GM18868 (cell line): ENCODE results near the gene TMEM250.

Experiments
- ATAC-seq: cut with Tn5 transposase; IDR thresholded peaks from one replicate; pipeline ENCODE4 v1.9.1; 2021; ENCODE audit warnings: mild to moderate bottlenecking, moderate library complexity; ENCODE audit not compliant: unreplicated experiment

TMEM250 gene

DNA sequence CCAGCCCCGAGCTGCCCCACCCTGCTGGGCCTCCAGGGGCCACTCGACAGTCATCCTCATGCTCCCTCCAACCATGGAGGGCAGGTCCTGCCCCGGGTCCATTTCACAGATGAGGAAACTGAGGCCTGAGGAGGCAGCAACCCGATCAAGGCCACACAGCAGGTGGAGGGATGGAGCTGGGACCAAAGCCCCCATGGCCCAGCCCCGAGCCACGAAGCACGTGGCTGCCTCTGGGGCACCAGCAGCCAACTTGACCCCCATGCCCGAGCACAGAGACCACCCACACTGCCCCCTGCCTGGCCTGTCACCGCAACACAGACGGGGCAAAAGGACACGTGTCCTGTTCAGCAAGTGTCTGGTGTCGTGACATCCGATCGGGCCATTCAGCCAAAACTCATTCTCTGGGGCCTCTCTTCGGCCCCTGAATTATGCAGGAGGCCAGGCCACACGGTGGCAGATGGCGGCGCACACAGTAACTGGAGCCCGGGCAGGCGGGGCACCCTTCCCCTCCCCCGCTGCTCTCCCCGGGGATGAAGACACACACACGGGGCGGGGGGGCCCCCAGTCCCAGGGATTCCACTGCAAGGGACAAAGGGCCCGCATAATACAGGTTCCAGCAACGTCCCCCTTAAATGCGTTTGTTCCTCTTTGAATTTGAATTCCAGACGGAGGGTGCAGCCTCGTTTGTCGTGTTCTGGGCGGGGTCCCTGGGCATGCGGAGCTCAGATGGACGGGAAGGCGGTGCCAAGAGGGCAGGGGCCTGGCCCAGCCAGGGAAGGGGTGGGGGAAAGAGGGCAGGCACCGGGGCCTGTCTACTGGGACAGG is 29.4 kb upstream of the TMEM250 start:
- ATAC-seq = no peak

GRCh38 chr9:136147038-136147889 is 28.6 kb upstream of the TMEM250 start:
- ATAC-seq = no peak

- no peak for ATAC-seq
Observed at GRCh38 chr9:136146126-136147037, 27.7 kb upstream of the TMEM250 start.

DNA sequence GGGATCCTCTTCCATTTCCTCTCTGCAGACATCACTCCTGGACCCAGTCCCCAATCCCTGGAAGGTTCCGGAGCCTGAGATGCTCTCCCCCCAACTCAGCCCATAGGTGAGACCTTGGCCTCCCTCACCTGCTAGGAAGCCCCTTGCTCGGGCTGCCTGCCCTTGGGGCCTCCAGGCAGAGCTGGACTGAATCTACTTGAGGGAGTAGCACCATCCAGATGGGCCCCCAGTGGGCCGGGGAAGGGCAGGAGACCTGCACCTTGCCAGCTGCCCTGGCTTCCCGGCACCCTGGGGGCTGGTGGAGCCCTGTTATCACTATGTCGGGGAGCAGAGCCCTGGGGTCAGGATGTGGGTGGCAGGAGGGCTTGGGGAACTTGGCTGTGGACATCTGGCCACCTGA is 26.9 kb upstream of the TMEM250 start:
- ATAC-seq = no peak

DNA sequence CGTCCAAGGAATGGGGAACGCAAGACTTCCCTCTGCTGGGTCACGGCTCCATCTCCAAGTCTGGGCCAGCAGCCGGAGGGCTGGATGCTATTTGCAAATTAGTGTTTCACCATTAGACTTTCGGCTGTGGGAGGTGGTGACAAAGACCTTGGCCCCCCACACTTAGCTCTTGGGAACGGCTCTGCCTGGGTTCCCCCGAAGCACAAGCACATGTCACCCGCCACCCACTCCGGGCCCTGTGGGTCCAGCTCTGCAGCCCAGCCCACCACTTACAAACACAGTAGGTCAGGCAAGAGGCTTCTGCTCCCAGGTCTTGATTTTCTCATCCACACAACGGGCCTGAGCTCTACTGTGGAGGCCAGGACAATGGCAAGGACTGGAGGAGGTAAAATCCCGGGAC is 25.8 kb upstream of the TMEM250 start:
- no peak for ATAC-seq

GRCh38 chr9:136143215-136144001 is 24.7 kb upstream of the TMEM250 start:
- ATAC-seq = no peak

DNA sequence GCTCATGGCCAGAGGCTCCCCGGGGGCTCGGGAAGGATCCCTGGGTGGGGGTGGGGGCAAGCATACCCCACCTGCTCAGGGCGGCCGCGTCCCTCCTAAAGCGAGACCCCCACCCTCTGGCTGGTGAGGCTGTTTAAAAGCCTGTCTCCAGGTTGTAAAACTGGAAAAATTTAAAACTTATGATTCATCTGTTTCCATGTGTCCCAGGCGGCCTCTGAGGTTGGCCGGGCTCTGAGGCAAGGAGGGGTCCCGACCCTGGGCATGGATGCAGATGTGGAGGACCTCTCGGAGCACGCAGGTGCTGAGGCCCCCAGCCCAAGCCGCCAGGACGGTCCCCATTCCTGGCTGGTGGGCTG is 24.2 kb upstream of the TMEM250 start:
- no peak for ATAC-seq

- no peak for ATAC-seq
Observed at GRCh38 chr9:136142414-136142796, 23.7 kb upstream of the TMEM250 start.

- no peak for ATAC-seq
Observed at GRCh38 chr9:136141682-136142413, 23.2 kb upstream of the TMEM250 start.

DNA sequence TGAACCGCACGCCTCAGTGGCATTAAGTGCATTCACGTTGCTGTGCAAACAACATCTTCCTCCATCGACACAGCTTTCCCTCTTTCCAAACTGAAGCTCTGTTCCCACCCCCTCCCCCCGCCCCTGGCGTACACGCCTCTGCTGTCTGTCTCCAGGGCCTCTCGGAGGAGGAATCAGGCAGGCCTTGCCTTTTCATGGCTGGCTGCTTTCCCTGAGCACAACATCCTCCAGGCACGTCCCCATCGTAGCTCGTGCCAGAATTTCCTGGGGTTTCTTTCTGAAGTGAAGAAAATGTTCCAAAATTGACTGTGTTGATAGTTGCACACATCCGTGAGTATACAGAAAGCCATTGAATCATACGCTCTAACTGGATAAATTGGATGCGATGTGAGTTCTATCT is 22.3 kb upstream of the TMEM250 start:
- ATAC-seq = no peak

DNA sequence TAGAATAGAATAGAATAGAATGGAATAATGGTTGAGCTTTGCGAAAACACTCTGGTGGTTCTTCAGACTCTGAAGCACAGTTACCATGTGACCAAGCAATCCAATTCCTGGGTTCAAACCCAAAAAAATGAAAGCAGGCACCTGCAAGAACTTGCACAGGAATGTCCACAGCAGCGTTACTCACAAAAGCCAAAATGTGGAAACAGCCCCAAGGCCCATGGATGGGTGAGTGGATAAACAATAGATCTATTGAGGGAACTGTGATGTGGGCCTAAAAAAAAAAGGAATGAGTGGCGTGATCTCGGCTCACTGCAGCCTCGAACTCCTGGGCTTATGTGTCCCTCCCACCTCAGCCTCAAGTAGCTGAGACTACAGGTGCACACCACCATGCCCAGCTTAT is 21.4 kb upstream of the TMEM250 start:
- ATAC-seq = no peak

DNA sequence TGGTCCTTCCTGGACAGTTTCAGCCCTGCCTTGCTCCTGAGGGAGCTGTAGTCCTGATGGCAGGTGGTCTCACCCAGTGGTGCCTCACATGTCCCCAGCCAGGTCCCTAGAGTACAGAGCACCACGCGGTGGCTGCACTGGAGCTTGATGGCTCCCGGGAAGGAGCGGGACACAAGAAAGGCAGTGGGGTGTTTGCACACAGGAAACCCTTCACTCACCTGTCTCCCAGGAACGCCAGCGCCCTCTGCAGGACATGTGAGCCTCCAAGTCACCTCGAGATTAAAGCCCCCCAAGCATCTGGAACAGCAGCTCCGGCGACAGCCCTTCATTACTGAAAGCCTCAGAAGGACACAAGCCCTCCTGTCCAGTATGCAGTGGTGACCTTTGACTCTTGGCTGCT is 19.9 kb upstream of the TMEM250 start:
- no peak for ATAC-seq

GRCh38 chr9:136137321-136138265 is 18.9 kb upstream of the TMEM250 start:
- no peak for ATAC-seq

DNA sequence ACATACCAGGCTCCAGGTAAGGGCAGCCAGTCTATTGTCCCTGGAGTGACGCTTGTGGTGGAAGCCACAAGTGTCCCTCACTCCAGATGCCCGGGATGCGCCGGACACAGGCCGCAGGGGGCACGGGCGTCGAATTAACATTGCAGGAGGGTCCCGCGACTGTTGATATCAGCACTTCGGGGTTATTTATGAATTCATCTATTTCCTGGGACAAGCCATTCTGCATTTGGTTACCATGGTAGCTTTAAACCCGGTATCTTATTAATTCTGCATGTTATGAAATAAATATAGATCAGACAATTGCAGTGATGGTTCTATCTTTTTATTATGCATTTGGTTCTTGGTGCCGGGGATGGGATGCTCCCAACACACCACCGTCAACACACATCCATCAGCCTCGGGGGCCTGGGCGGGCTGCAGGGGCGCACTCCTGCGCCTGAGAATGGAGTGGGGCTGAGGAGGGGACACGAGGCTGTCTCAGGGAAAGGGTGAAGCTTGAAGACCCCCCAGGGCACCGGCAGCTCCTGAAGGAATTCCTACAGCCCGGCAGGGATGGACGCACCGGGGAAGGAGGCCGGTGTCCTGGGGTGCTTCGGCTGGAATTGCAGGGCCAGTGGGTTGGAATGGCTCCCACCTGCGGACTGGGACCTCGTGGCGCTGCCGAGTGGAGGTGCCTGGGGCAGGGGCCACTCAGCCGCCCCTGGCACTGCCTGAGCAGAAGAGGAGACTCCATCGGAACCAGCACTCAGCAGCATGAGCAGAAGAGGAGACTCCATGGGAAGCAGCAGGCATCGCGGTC is 17.7 kb upstream of the TMEM250 start:
- no peak for ATAC-seq

GRCh38 chr9:136135326-136136126 is 16.9 kb upstream of the TMEM250 start:
- ATAC-seq = no peak

- ATAC-seq = no peak
Observed at GRCh38 chr9:136133959-136134484, 15.3 kb upstream of the TMEM250 start.
